ENCODE data around the gene SHC3. TPM values are rescaled to one million over a fixed set of nuclear protein-coding genes. Genes with fewer than 3 reads are reported as not detected.

The SHC3 gene
- total RNA-seq, 4 donors from 2014 or later, result 0.38 to 9.3 (median 4.4) TPM

DNA sequence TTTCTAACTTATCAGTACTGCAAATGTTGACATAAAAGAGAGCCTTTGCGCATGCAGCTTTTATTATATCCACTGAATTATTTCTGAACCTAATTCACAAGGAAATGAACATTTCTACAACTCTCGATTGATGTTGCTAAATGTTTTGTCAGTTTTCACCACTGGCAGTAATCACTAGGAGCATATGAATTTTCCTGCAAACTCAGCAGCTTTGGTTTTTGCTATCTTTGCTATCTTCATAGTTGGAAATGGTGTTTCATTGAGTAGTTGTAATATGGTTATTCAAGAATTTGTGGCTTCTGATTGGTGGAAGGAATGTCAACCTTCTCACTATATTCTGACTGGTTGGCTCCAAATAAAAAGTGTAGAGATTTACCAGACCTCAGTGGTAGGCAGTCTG is 8.9 kb upstream of the SHC3 start:
- Histone ChIP-seq H3K4me1 (no peaks in the 10 kb centered on the region), H3K9me3 (no peaks in the 10 kb centered on the region), H3K27ac (no peak overlapping the region), H3K4me3 (no peak overlapping the region), H3K36me3 (no peaks in the 10 kb centered on the region), H3K27me3 (peaks cover 0 to 10% (median 0%) of the 10 kb centered on the region in 4 donors)
- DNase-seq, result no peak
- TF ChIP-seq POLR2A (IDR thresholded peaks at IDR 0.05), result no peak
- TF ChIP-seq, protein P1, sequence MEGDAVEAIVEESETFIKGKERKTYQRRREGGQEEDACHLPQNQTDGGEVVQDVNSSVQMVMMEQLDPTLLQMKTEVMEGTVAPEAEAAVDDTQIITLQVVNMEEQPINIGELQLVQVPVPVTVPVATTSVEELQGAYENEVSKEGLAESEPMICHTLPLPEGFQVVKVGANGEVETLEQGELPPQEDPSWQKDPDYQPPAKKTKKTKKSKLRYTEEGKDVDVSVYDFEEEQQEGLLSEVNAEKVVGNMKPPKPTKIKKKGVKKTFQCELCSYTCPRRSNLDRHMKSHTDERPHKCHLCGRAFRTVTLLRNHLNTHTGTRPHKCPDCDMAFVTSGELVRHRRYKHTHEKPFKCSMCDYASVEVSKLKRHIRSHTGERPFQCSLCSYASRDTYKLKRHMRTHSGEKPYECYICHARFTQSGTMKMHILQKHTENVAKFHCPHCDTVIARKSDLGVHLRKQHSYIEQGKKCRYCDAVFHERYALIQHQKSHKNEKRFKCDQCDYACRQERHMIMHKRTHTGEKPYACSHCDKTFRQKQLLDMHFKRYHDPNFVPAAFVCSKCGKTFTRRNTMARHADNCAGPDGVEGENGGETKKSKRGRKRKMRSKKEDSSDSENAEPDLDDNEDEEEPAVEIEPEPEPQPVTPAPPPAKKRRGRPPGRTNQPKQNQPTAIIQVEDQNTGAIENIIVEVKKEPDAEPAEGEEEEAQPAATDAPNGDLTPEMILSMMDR (IDR thresholded peaks at IDR 0.05), result no peak
- WGBS, 2 donors, result 78 to 93% methylated on average over 2 of the region's 2 CpGs
- intact Hi-C loops (cut with DNase I), result no loop called here

DNA sequence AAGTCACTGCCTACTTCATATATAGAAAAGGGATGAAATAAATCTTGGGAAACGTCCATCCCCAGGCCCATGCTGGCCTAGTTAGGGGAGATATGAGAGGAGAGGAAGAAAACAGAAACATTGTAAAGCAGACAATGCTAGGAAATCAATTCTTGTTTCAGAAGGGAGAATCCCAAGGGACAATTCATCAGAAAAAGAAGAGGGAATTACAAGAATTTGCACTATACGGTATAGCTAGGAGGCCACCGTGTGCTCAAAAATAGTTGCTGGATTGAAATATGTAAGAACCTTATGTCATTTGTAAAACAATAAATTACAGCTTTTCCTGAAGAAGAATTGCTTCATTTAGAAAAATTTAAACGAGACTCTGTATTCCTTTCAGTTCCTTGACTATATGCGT is 8.3 kb upstream of the SHC3 start:
- TF ChIP-seq POLR2A (IDR thresholded peaks at IDR 0.05), result no peak
- TF ChIP-seq, protein P1 (IDR thresholded peaks at IDR 0.05), result no peak
- WGBS, 2 donors, result 76 to 80% methylated on average over 5 of the region's 5 CpGs
- intact Hi-C loops (cut with DNase I), result no loop called here

DNA sequence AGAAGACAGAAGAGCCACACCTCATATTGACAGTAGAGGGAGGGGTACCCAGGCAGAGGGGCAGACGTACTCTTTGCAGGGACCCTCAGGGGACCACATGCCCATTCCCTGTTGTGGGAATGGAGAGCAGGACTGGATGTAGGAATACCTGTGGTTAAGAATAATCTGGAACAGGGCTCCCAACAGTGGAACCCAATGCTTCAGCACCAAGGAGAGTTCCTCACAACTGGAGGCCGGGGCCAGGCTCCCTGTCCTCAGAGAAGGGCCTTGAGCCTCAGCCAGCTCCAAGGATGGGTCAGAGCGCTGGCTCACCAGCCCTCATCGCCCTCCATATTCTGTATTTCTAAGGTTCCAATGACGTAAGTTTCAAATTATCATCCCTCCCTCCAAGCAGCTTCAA is 7.4 kb upstream of the SHC3 start:
- peaks cover 0 to 1% (median 0%) of the 10 kb centered on the region in 3 donors for H3K4me1 ChIP-seq
- 71 to 73% methylated on average over 5 of the region's 5 CpGs for WGBS, 2 donors
- intact Hi-C loops (cut with DNase I), result no loop called here
- H3K9me3 ChIP-seq, result no peaks in the 10 kb centered on the region
- H3K27ac ChIP-seq, result no peak overlapping the region
- TF ChIP-seq POLR2A (IDR thresholded peaks at IDR 0.05), result no peak
- DNase-seq, result no peak
- H3K36me3 ChIP-seq, result no peaks in the 10 kb centered on the region
- no peak overlapping the region for H3K4me3 ChIP-seq
- H3K27me3 ChIP-seq, result peaks cover 0 to 10% (median 0%) of the 10 kb centered on the region in 4 donors

More for the DNA sequence above, 8.3 kb upstream of the SHC3 start:
- Histone ChIP-seq H3K27me3 (peaks cover 0 to 10% (median 0%) of the 10 kb centered on the region in 4 donors), H3K9me3 (no peaks in the 10 kb centered on the region), H3K36me3 (no peaks in the 10 kb centered on the region), H3K4me1 (no peaks in the 10 kb centered on the region), H3K27ac (no peak overlapping the region), H3K4me3 (no peak overlapping the region)
- DNase-seq, result no peak

DNA sequence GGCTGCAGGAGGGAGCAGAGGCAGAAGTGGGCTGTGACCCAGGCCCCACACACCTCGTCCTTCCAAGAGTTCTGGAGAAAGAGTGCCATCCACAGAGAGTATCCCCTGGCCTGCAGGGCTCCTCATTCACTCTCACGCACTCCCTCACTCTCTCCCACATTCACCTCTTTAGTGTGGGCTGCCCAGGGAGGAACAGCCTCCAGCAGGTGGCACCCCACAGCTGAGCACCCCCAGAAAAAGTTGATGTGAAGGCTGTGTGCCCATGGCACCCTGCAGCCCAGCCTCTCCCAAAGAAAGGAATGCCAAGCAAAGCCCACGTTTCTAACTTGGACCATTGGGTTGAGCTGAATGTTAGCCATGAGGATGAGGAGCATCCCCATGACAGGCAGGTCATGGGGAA is 4.5 kb upstream of the SHC3 start:
- intact Hi-C loops (cut with DNase I), result no loop called here
- H3K9me3 ChIP-seq, result no peaks in the 10 kb centered on the region
- peaks cover 0 to 19% (median 4%) of the 10 kb centered on the region in 4 donors for H3K27me3 ChIP-seq
- no peak overlapping the region for H3K4me3 ChIP-seq
- no peak overlapping the region for H3K27ac ChIP-seq
- H3K36me3 ChIP-seq, result no peaks in the 10 kb centered on the region
- TF ChIP-seq POLR2A (IDR thresholded peaks at IDR 0.05), result no peak
- TF ChIP-seq, protein P1 (IDR thresholded peaks at IDR 0.05), result peak in 1 of 6 experiments; percentile 6
- peaks cover 14 to 29% (median 22%) of the 10 kb centered on the region in 3 donors for H3K4me1 ChIP-seq
- WGBS, 2 donors, result 71 to 77% methylated on average over 2 to 3 of the region's 3 CpGs
- no peak for DNase-seq

DNA sequence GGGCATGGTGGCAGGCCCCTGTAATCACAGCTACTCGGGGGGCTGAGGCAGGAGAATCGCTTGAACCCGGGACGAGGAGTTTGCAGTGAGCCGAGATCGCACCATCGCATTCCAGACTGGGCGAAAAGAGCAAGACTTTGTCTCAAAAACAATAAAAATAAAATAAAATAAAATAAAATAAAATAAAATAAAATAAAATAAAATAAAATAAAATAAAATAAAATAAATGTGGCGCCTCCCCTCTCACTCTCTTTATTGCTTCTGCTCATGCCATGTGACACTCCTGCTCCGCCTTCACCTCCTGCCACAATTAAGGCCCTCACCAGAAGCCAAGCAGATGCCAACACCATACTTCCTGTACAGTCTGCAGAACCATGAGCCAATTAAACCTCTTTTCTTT is 3.8 kb upstream of the SHC3 start:
- TF ChIP-seq POLR2A (IDR thresholded peaks at IDR 0.05), result no peak
- TF ChIP-seq, protein P1 (IDR thresholded peaks at IDR 0.05), result no peak
- H3K36me3 ChIP-seq, result no peaks in the 10 kb centered on the region
- intact Hi-C loops (cut with DNase I), result no loop called here
- WGBS, 2 donors, result 91 to 98% methylated on average over 8 to 10 of the region's 10 CpGs
- no peaks in the 10 kb centered on the region for H3K9me3 ChIP-seq
- no peak overlapping the region for H3K4me3 ChIP-seq
- H3K4me1 ChIP-seq, result peaks cover 22 to 36% (median 25%) of the 10 kb centered on the region in 3 donors
- no peak for DNase-seq
- no peak overlapping the region for H3K27ac ChIP-seq
- peaks cover 0 to 27% (median 7%) of the 10 kb centered on the region in 4 donors for H3K27me3 ChIP-seq

All from esophagus squamous epithelium (tissue), 5 donors.